HG02852 (cell line): ENCODE measurements around the gene PSPC1.
"Not testable (repeated sequence)": the region's sequence is repeated elsewhere in the genome, so short reads cannot be mapped to it uniquely, and the experiment has no call there.

Source experiments
- ATAC-seq: cut with Tn5 transposase; IDR thresholded peaks from one replicate; pipeline ENCODE4 v1.9.1; 2021; ENCODE audit warnings: mild to moderate bottlenecking, moderate library complexity; ENCODE audit not compliant: unreplicated experiment

PSPC1 gene

DNA sequence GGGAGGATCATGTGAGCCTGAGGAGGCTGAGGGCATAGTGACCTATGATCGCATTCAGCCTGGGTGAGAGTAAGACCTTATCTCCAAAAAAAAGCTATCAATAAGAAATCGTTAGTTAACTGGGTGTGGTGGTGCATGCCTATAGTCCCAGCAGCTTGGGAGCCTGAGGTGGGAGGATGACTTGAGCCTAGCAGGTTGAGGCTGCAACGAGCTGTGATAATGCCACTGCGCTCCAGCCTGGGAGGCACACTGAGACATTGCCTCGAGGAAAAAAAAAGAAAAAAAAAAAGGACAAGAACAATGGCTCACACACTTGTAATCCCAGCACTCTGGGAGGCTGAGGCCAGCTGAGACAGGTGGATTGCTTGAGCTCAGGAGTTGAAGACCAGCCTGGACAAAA, 16.2 kb downstream of the PSPC1 start:
- no peak for ATAC-seq

DNA sequence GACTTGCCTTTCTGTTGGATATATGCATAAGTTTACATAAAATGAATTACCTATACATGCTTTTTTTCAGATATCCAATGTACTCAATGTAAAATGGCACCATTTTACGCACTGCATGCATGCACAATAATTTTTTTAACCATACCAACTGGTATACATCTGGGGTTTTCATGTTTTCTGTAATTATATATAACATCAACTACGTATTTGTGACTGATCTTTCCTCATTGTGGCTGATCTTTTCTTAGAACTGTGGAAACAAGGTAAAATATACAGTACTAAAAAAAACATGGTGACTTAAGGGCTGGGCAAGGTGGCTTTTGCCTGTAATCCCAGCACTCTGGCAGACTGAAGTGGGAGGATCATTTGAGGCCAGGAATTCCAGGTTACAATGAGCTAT, 18.5 kb downstream of the PSPC1 start:
- ATAC-seq, result no peak

DNA sequence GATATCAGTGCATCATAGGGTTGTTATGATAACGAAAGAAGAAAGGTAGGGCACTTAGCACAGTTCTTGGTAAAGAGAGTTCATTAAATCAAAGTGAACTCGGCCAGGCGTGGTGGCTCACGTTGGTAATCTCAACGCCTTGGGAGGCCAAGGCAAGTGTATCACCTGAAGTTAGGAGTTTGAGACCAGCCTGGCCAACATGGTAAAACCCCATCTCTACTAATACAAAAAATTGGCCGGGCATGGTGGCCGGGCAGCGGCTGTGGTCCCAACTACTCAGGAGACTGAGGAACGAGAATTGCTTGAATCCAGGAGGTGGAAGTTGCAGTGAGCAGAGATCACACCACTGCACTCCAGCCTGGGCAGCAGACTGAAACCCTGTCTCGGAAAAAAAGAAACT, 19.1 kb downstream of the PSPC1 start:
- ATAC-seq, result no peak

DNA sequence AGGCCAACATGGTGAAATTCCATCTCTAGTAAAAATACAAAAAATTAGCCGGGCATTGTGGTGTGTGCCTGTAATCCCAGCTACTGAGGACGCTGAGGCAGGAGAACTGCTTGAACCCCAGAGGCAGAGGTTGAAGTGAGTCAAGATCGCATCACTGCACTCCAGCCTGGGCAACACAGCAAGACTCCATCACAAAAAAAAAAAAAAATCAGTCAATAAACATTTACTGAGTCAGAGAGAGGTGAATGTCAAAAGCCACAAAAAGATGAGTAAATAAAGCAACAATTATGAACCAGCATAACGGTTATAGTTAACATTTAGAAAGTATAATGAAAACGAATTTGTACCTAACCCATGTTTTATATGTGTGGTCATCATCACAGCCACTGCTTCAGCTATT, 23.1 kb downstream of the PSPC1 start:
- ATAC-seq, result no peak

DNA sequence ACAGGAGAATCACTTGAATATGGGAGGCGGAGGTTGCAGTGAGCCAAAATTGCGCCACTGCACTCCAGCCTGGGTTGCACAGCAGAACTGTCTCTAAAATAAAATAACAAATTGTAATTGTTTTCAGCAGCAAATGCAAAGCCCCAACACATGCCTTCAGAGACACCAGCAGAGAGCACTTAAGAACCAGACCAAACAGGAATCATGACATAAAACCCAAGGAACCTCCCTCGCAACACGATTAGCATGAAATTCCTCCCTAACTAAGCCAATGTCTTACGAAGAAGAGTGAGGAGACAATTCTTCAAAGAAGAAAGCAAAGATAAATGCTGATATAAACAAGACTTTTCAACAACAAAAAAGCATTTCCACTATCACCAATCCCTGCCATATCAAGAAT, 40.1 kb downstream of the PSPC1 start:
- no peak for ATAC-seq

DNA sequence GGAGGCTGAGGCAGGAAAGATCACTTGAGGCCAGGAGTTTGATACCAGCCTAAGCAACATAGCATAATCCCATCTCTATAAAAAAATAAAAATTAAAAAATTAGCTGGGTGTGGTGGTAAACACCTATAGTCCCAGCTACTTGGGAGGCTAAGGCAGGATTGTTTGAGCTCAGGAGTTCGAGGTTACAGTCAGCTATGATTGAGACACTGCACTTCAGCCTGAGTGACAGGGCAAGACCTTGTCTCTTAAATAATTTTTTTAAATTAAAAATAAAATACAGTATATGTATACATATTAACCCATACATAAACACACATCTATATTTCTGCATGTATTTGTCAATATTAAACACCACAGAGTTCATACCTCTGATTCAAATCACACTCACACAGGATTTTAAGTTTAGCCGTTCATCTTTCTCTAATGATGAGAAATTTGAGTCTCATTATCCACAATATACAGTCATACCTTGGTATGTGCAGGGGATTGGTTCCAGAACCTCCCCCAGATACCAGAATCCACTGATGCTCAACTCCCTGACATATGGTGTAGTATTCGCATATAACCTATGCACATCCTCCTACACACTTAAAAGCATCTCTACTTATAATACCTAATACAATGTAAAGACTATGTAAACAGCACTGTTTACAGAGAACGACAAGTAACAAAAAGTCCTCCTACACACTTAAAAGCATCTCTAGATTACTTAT, 44.7 kb downstream of the PSPC1 start:
- no peak for ATAC-seq

DNA sequence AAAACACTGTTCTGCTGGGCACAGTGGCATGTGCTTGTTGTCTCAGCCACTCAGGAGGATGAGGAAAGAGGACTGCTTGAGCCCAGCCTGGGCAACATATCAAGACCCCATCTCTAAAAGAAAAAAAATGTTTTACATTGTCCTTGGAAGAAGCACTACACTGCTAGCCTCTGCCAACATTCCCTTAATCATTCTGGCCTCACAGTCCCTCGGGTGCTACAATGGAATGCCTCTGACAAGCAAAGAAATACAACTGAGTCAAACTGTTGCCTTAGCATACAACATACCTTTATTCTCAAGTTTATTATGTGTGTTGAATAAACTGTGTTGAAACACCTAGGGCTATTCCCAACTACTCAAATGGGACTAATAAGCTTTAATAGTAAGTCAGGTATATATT, 56.1 kb downstream of the PSPC1 start:
- no peak for ATAC-seq

DNA sequence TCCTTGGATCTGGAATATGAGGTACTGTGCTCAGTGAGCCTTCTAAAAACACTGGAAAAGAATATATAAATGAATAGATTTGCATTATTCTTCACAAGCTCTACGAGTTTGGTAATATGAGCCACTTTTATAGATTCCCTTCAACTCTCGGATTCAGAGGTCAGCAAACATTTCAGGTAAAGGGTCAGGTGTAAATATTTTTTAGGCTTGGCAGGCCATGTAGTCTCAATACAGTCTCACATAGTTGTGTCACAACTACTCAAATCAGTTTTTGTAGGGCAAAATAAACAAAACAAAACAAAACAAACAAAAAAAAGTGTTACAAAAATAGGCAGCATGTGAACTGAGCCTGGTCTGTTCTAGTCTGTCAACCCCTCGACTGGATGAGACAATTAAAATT, 57.4 kb downstream of the PSPC1 start:
- no peak for ATAC-seq

DNA sequence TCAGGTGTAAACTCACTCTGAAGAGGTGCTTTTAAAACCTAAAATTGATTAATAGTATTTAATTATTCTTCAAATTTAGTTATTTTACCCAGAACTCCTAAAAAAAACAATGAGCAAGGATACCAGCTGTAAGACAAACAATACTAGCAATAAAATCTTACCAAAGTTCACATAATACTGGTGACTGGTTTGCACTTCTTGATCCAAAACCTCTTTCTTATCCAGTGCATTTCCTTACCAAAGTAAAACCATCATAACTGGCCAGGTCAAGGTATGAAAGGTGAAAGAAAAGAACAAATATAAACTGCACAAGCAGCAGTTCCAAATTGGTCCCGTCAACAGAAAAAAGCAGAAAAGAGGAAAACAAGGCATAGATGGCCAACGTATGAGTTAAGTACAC, 62.7 kb downstream of the PSPC1 start:
- ATAC-seq, result no peak

DNA sequence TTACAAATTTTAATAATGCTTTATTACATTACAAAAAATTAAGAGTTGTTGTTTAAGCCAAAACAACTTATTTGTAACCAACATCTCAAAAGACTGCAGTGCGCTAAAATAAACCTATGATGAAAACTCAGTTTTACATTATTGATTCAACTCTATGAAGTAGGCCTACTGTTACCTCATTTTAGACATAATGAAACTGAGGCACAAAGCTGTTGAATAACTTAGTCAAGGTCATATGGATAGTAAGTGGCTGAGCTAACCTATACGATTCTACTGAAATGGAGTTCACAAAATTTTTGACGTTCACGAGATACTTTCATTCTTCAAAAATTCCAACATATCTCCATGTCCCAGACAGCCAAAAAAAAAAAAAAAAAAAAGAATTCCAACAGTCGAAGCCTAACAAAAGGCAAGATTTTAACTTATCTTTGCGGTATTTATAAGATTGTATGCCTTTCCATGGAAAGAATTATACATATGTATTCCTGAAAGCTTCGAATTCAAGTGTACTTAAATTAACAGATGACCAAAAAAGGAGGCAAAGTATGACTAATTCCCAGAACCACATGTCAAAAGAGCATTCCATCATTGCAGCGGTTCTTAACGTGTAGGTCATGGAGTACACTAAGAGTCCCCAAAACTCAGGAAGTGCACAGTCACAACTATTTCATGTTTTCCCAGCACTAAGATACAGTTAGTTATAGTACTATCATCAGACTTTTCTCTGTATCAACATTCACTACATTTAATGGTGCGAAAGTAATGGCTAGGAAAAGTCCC, 69.4 kb downstream of the PSPC1 start:
- no peak for ATAC-seq

DNA sequence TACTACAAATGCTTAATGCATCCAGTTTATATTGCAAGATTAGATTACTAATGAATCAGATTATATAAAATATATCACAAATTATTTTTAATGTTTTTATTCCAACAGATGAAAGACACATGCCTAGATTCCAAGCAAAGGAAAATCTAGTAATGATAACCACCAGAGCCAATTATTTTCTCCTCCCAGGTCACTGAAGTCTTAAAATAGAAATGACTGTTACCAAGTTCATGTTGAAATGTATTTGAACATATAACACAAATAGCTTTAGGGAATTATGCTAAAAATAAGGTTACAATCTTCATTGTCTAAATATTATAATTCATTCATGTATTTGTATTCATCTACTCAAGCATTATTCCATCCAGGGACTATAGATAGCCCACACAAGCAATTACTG, 73.0 kb downstream of the PSPC1 start:
- not testable (repeated sequence) for ATAC-seq

DNA sequence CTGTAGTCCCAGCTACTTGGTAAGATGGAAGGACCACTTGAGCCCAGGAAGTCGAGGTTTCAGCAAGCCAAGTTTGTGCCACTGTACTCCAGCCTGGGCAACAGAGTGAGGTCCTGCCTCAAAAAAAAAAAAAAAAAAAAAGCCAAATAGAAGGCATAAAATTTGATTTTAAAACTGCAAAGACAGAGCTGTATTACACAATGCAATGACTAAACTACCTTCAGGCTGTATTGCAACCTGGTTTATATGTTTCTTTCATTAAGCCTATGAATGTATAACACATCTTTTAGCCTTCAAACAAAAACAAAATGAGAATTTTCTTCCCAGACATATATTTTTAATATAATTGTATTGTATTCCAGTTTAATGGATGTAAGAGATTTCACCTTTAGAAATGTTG, 73.7 kb downstream of the PSPC1 start:
- not testable (repeated sequence) for ATAC-seq

DNA sequence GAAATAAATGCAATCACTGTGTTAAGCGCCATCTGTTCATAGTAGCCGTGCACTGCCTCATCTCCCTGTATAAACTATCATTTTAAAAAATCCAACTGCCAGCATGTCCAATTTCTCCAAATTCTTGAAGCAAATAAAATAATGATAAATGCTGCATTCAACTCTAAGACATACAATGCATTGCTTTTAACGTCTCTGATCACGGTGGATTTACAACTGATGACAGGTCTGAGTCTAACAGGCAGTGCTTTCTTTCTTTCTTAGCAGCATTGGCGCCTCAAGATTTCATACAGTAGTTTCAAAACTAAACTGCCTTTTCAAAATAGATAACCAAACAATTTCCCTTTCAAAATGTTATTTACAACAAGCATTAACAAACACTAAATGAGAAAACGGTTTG, 78.5 kb downstream of the PSPC1 start:
- ATAC-seq, result not testable (repeated sequence)

DNA sequence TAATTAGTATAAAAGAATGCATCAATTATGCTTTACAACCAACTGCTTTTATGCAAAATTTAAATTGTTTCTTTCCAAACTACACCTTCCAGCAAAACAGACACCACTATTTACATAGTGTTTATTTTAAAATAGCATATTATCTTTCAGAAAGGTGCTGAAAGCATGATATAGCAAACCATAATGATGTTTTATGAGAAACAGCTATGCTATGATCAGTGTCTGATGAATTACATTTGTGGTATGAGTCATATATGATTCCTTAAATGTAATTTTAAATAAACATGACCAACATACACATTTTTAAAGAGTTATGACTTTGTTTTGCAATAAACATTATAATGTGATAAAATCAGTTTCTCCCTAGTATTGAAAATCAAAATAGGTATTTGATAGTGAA, 81.1 kb downstream of the PSPC1 start:
- not testable (repeated sequence) for ATAC-seq

DNA sequence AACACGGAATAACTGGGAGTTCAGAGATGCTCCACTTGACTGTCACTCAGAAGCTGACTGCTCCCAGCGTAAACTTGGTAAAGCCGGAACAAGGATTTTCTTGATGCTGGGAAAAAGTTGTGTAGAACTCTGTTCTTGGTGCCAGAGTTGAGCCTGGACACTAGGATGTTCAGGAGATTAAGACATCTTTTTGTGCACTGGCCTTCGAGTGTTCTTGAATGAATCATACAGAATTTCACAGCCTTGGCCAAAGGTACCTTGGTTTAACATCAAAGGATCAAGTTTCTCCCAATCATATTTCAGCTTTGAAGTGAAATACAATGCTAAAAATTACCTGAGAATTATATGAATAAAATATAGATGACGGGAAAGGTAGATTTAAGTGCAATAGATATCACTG, 81.8 kb downstream of the PSPC1 start:
- not testable (repeated sequence) for ATAC-seq

DNA sequence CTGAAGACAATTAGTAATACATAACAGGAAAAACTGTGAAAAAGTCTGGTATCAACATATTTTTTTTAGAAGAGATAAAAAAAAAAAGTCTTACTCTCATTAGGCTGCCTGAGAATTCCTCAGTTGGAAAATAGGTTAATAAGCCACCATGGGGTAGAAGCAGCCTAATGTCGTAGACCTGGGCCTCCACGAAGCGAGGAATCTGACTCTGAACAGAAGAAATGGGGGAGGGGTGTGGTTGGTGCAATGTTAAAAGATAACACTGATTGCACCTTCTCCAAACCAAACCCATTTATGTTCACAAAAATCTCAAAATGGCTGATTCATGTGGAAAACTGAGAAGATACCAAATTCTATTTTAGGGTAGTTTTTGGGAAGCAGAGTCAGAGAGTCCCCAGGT, 86.9 kb downstream of the PSPC1 start:
- no peak for ATAC-seq

DNA sequence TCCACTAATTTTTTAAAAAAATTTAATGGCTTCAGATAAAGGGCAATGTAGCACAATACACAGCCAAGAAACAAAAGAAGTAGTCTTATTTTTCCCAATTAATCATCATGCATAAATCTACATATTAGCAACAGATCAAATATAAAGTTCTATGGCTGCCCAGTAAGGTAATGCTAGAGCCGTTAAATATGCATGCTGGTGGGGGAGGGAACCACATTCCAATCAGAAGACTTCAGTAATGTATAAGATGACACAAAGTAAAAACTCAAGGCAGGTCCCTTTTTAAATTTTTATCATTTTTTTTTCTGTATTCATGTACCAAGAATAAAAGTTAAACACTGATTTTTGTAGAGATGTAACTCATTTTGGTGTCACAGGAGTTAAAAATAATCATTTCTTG, 87.3 kb downstream of the PSPC1 start:
- ATAC-seq, result no peak

DNA sequence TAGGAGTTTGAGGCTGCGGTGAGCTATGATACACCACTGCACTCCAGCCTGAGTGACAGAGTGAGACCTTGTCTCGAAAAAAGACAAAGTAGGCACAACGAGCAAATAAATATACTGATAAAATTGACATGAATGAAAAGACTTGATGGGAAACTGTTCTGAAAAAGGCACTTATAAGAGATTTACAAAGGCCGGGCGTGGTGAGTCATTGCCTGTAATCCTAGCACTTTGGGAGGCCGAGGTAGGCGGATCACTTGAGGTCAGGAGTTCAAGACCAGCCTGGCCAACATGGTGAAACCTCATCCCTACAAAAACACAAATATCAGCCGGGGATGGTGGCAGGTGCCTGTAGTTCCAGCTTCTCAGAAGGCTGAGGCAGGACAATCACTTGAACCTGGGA, 91.3 kb downstream of the PSPC1 start:
- ATAC-seq, result not testable (repeated sequence)

DNA sequence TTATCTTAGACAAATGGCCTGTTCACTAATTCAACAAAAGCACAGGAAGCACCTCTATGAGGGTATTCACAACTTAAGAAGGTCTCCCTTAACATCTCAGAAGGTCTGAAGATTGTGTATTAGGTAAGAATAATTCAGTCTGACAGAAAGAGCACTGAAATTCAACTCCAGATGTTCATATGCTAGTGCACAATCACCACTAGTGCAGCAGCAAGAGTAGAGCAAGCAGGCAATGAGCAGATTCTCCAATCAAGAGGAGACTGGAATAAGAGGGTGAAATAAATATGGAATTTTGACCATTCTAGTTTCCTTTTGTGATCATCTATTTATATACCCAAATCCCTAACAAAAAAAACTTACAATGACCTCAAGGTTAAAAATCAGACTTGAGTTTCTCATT, 97.3 kb downstream of the PSPC1 start:
- no peak for ATAC-seq

DNA sequence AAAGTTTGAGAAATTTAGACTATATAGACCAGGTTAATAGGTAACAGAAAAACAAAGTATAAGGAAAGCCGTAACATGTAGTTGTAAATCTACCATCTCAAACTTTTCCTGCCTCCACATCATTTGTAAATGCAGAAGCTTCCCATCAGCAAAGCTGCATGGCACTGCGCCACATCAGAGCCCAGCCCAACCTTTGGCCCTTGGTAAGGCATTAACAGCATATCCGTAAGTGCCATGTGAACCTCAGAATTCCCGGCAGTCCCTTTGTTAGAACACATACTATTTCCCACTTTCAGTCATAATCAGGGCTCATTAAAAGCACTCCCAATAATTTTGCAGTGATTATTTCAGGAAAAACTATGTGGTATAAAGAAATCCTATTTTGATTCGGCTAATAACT, 97.7 kb downstream of the PSPC1 start:
- no peak for ATAC-seq

DNA sequence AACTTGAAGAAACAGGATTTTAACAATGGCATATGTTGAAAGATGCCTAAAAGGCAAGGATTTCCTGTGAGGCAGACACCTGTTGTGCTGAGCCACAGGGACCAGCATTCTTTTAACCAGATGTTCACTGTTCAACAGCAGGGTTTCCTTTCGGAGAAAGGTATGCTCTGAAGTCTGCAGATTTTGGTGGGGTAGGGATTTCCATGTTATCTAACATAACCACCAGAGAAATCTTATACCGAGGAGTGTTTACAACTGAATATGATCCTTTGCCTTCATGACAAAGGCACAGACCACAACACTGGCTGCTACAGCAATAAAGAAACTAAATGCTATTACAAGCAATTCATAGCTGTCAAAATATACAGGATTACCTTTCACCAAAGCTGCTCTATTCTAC, 101.2 kb downstream of the PSPC1 start:
- ATAC-seq, result no peak

DNA sequence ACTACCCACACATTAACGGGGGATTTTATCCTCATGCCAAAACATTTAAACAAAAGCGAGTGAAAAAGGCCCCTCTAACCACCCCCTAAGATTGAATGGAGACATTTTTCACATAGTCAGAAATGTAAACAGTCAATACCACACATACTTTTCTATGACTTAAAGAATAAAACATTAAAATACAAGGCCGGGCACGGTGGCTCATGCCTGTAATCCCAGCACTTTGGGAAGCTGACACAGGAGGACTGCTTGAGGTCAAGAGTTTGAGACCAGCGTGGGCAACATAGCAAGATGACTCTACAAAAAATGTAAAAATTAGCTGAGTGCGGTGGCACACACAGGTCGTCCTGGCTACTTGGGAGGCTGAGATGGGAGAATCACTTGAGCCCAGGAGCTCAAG, 102.0 kb downstream of the PSPC1 start:
- no peak for ATAC-seq

DNA sequence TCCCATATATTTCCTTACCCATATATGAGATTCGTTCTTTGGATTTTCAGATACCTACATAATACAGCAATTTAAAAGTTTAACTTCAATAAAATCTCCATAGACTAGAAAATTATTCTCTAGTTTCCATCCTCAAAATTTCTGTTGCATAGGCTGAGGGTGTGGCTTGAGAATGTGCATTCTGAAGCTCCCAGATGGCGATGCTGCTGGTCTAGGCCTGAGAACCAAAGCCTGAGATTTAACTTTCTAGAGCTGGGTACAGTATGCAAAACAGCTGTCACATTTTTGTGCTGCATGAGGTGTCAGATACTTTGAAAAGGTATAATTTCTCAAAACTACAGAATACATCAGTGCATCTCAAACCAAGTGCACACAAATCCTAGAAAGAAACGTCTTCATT, 106.6 kb downstream of the PSPC1 start:
- ATAC-seq, result no peak
